ENCODE results near the gene C10orf67.

C10orf67 gene

GRCh38 chr10:23172429-23173213 lies 172.0 kb downstream of the C10orf67 start:
- no peak for DNase-seq (ENCODE audit: low spot score)

GRCh38 chr10:23171232-23171876 lies 173.2 kb downstream of the C10orf67 start:
- no peak for DNase-seq (ENCODE audit: low spot score)

GRCh38 chr10:23158370-23158769 lies 186.2 kb downstream of the C10orf67 start:
- DNase-seq (ENCODE audit: low spot score): peak; percentile 7

GRCh38 chr10:23157691-23158369 lies 186.8 kb downstream of the C10orf67 start:
- no peak for DNase-seq (ENCODE audit: low spot score)

- DNase-seq (ENCODE audit: low spot score): no peak
Observed at GRCh38 chr10:23157239-23157681, 187.3 kb downstream of the C10orf67 start.

GRCh38 chr10:23156447-23157150 lies 188.0 kb downstream of the C10orf67 start:
- DNase-seq (ENCODE audit: low spot score): no peak

GRCh38 chr10:23155169-23155568 lies 189.4 kb downstream of the C10orf67 start:
- DNase-seq (ENCODE audit: low spot score): no peak
